ENCODE results near the gene FNIP1. TPM values are rescaled to one million over a fixed set of nuclear protein-coding genes. Genes with fewer than 3 reads are reported as not detected.
"Not testable (repeated sequence)": the region's sequence is repeated elsewhere in the genome, so short reads cannot be mapped to it uniquely, and the experiment has no call there.

The FNIP1 gene
- total and polyA plus RNA-seq, 2 donors (not counting 1 experiment from before 2014, with no cell fraction given) = 10.3 to 52.8 TPM

GRCh38 chr5:131718487-131719014 lies 78.3 kb downstream of the FNIP1 start:
- Histone ChIP-seq H3K79me2 (ENCODE audit: control insufficient read depth, insufficient read depth, low read length) (no peaks in the 10 kb centered on the region), H3K4me2 (replicated peaks; ENCODE audit: low read depth, low read length, poor library complexity, severe bottlenecking) (no peak overlapping the region), H3K27ac (ENCODE audit: low read length in 2 of 2) (no peak overlapping the region), H2AFZ (ENCODE audit: insufficient read depth, low read depth, low read length, poor library complexity, severe bottlenecking) (no peak overlapping the region), H3K27me3 (replicated peaks in 1 of 4; ENCODE audit: control extremely low read depth in 1 of 4, control insufficient read depth in 3 of 4, insufficient read depth in 4 of 4, low read length in 3 of 4) (no peaks in the 10 kb centered on the region), H3K4me1 (ENCODE audit: control insufficient read depth in 2 of 2, insufficient read depth in 2 of 2, low read length in 2 of 2) (no peaks in the 10 kb centered on the region), H3K9me3 (ENCODE audit: control extremely low read depth in 1 of 3, control insufficient read depth in 2 of 3, insufficient read depth in 1 of 3, low read length in 2 of 3) (peaks cover 1 to 8% (median 4%) of the 10 kb centered on the region in 3 donors), H3K9ac (ENCODE audit: low read length) (no peak overlapping the region), H3K36me3 (replicated peaks in 1 of 2; ENCODE audit: control extremely low read depth in 1 of 2, control insufficient read depth in 1 of 2, extremely low read depth in 1 of 2, insufficient read depth in 2 of 2, low read length in 1 of 2) (peaks cover 15 to 34% of the 10 kb centered on the region in 2 experiments), H4K20me1 (ENCODE audit: control insufficient read depth, insufficient read depth, low read length, poor library complexity, severe bottlenecking) (no peaks in the 10 kb centered on the region), H3K4me3 (ENCODE audit: control extremely low read depth in 1 of 5, extremely low read depth in 1 of 5, insufficient read depth in 1 of 5, low read depth in 2 of 5, low read length in 4 of 5) (no peak overlapping the region)
- 92% methylated on average over 3 of the region's 5 CpGs for WGBS (ENCODE audit: insufficient coverage)
- CTCF ChIA-PET = no interaction called here
- POLR2A ChIA-PET = no interaction called here
- ATAC-seq (ENCODE audit: low read depth) (no peak), DNase-seq (no peak)
- TF ChIP-seq, protein P1, sequence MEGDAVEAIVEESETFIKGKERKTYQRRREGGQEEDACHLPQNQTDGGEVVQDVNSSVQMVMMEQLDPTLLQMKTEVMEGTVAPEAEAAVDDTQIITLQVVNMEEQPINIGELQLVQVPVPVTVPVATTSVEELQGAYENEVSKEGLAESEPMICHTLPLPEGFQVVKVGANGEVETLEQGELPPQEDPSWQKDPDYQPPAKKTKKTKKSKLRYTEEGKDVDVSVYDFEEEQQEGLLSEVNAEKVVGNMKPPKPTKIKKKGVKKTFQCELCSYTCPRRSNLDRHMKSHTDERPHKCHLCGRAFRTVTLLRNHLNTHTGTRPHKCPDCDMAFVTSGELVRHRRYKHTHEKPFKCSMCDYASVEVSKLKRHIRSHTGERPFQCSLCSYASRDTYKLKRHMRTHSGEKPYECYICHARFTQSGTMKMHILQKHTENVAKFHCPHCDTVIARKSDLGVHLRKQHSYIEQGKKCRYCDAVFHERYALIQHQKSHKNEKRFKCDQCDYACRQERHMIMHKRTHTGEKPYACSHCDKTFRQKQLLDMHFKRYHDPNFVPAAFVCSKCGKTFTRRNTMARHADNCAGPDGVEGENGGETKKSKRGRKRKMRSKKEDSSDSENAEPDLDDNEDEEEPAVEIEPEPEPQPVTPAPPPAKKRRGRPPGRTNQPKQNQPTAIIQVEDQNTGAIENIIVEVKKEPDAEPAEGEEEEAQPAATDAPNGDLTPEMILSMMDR (IDR thresholded peaks at IDR 0.05) = no peak
- TF ChIP-seq EZH2 (IDR thresholded peaks at IDR 0.05; ENCODE audit: borderline replicate concordance, insufficient read depth, low read depth, low read length, poor library complexity, severe bottlenecking) = no peak
- Mint-ChIP-seq H3K4me3 (no peak overlapping the region), H3K9me3 (ENCODE audit: insufficient read depth) (peaks cover 3% of the 10 kb centered on the region), H3K4me1 (no peaks in the 10 kb centered on the region), H3K27ac (no peak overlapping the region), H3K27me3 (no peaks in the 10 kb centered on the region)
- intact Hi-C loops (cut with micrococcal nuclease) = no loop called here

- H3K36me3 ChIP-seq (replicated peaks in 1 of 2; ENCODE audit: control extremely low read depth in 1 of 2, control insufficient read depth in 1 of 2, extremely low read depth in 1 of 2, insufficient read depth in 2 of 2, low read length in 1 of 2) = peaks cover 16 to 34% of the 10 kb centered on the region in 2 experiments
These were observed 79.7 kb downstream of the FNIP1 start for GRCh38 chr5:131717164-131717563.

More at GRCh38 chr5:131717164-131717563, 79.7 kb downstream of the FNIP1 start:
- H3K27ac ChIP-seq (ENCODE audit: low read length in 2 of 2); H3K9ac ChIP-seq (ENCODE audit: low read length); H2AFZ ChIP-seq (ENCODE audit: insufficient read depth, low read depth, low read length, poor library complexity, severe bottlenecking); H3K4me1 ChIP-seq (ENCODE audit: control insufficient read depth in 2 of 2, insufficient read depth in 2 of 2, low read length in 2 of 2); H3K4me2 ChIP-seq (replicated peaks; ENCODE audit: low read depth, low read length, poor library complexity, severe bottlenecking); H3K79me2 ChIP-seq (ENCODE audit: control insufficient read depth, insufficient read depth, low read length); H3K27me3 Mint-ChIP-seq; ATAC-seq (ENCODE audit: low read depth); H3K9me3 Mint-ChIP-seq (ENCODE audit: insufficient read depth); H3K4me3 Mint-ChIP-seq; H3K4me1 Mint-ChIP-seq; H3K27me3 ChIP-seq (replicated peaks in 1 of 4; ENCODE audit: control extremely low read depth in 1 of 4, control insufficient read depth in 3 of 4, insufficient read depth in 4 of 4, low read length in 3 of 4); DNase-seq; CTCF ChIA-PET; intact Hi-C loops (cut with micrococcal nuclease); H3K4me3 ChIP-seq (ENCODE audit: control extremely low read depth in 1 of 5, extremely low read depth in 1 of 5, insufficient read depth in 1 of 5, low read depth in 2 of 5, low read length in 4 of 5); POLR2A ChIA-PET; H3K27ac Mint-ChIP-seq; H3K9me3 ChIP-seq (ENCODE audit: control extremely low read depth in 1 of 3, control insufficient read depth in 2 of 3, insufficient read depth in 1 of 3, low read length in 2 of 3); H4K20me1 ChIP-seq (ENCODE audit: control insufficient read depth, insufficient read depth, low read length, poor library complexity, severe bottlenecking): not testable (repeated sequence)
- WGBS (ENCODE audit: insufficient coverage) = no CpG with 5 or more reads among the region's 3 CpGs
